SHP77 treated with DMSO at 0.1 percent for 48 hours (cell line): ENCODE data around the gene SLC23A2.
"Not testable (repeated sequence)": the region's sequence is repeated elsewhere in the genome, so short reads cannot be mapped to it uniquely, and the experiment has no call there.

Source experiments
- DNase-seq: peaks from one replicate; lab custom pipeline; 2025; lab: John Stamatoyannopoulos, UW

The SLC23A2 gene

DNA sequence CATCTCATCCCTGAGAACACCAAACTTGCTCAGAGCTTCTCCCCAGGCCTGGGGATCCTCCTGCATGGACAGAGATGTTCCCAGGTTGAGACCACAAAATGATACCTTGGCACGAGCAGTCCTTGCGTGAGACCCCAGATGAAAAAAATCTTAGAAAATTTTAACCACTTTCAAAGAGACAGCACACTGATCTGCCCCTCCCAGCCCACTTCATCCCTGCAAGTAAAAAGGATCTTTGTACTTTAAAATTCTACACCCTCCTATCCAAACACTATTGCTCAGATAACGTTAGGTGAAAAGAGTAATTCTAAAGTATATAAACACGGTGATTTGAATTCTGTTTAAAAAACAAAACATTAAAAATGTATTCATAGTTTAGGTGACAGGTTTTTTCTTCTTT, 98.5 kb downstream of the SLC23A2 start:
- no peak for DNase-seq

DNA sequence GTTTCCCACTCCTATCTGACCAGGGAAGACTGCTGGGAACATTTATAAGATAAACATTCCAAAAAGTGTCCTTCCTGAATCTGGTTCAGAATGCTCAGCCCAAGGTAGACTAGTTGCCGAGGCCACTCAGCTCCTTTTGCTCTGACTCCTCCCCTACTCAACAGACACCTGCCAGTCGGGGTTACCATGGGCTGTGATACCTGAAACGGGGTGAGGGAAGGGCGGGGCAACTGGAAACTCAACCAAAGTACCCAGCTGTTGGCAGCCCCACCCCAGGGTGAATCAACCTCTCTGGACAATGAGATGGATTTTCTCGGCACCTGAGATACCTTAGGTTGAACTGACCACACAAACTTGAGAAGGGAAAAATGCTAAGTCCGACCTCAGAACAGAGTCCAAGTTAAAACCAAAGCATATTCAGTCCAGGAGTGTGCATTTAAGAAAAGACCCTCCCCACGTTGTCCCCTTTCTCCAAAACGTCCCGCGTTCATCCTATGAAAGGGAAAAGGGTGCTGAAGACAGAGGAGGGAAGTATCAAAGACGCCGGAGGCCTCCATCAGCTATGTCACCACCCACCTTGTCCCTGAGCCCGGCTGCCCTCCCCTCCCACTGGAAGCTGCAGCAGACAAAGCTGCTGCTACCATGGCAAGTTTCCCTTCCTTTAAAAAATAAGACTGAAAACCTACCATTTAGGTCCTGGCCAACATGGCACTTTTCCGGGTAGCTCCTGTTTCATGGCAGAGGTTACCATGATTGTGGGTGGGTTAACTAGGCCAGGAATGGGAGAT, 100.1 kb downstream of the SLC23A2 start:
- no peak for DNase-seq

DNA sequence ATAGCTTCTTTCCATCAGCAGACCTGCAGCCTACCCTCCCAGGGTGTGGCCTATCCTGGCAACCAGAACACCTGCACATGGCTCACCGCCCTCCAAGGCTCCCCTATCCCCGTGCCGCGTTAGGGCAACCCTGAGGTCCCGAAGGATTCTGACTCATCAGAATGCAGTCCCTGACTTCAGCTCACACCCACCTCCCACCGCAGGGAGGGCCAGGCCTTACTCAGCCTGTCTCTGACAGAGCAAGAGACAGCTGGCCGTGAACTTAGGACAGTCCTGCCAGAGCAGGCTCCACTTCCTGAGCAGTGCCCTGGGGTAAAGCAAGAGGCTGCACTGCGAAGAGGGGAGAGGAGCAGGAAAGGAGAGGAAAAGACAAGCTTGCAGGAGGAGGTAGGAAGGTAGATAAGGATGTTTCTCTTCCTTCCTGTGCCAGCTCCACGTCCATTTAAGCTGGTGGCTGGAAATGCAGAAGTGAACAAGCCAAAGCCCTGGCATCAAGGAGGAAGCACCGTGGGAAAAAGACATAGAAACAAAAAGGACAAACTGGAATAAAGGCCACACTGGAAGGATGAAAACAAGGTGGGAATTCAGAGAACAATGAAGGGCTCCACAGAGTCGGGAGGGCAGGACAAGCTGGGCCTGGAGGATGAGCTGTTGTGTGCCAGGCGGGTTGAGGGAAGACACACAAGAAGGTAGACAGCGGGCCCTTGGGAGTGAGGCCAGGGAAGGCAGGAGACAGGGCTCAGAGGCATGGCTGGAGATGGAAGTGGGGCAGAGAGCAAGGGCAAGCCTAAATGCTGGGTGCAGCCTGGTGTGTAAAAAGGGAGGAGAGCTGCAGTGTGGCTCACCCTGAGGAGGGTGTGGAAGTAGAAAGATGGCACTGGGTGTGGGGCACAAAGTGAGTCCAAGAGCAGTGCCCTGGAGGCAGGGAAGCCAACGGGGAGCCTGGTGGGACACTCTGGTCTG, 102.7 kb downstream of the SLC23A2 start:
- DNase-seq, result no peak

GRCh38 chr20:4897600-4897999, 103.7 kb downstream of the SLC23A2 start:
- no peak for DNase-seq

DNA sequence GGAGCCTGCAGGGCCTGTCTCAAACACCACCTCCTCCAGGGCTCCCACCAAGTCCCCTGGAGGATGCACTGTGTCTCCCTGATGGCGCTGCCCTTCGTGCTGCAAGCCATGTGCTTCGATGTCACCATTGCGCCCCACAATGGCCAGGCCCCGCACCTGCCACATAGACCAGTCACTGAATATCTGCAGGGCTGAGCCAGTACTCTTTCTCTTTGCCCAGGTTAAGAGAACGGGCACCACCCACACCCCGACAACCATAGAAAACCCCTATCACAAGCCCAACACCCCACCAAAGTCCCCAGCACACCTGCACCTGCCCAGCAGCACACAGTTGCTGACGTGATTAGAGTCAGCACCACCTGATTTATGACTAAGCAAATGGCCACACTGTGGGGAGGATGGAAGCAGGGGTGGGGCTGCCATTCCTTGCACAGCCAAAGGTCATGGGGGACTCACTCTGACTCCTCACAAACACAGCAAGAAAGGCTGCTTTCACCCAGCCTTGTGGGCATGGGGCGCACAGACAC, 104.3 kb downstream of the SLC23A2 start:
- DNase-seq, result peak; percentile 39

DNA sequence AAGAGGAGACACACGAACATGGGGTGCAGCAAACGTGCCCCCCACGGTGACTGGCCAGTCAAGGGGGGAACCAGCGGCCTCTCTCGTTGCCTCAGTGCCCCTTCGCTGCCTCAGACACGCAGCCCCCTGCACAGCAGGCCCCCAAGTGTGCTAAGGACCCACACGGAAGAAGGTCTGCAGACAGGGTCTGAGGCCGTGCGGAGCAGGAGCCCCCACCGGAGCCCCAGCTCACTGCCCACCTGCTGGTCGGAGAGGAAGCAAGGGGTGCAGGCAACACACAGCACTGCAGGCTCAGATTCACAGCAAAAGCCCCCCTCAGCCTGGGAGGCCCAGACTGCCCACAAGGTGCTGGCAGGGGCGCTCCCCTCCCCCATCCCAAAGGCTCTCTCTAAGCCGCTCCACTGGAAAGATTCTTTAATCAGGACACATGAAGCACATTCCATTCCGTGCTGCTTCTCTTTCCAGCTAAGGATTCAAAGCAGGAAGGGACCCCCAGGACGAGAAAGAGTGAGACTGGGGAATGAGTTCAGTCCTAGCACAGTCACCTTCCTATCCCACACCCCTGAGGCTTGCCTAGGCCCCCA, 105.1 kb downstream of the SLC23A2 start:
- DNase-seq, result no peak

DNA sequence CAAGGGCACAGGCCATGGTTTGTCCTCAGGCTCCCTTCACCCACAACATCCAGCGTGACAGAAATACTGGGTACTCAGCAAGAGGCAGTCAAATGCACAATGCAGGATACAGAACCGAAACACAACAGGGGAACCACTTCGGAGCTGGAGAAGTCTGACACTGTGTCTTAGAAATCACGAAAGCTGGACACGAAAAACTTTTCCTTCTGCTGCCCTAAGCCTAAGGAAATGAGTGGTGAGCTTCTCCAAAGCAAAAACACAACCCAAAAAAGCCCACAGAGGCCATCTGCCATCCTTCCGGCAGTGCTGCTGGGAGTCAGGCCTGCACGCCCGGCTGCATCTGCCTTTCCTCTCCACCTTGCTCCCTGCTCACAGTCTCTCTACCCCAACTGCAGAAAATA, 106.3 kb downstream of the SLC23A2 start:
- DNase-seq, result no peak

DNA sequence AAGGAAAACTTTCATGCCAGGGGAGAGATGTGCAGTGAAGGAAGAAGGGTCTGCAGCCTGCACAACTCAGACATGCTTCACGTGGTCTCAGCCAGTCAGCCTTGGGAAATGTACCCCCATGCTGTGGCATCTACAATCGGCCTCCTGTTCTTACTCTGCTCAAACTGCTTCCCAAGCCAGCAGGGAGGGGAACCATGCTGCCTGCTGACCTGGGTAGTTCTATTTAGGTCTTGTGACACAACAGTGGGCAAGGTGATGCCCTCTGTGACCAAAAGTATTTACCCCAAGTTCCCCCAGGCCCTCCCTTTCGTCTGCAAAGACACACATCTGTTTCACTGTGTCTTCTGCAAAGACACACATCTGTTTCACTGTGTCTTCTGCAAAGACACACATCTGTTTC, 106.9 kb downstream of the SLC23A2 start:
- DNase-seq, result no peak

DNA sequence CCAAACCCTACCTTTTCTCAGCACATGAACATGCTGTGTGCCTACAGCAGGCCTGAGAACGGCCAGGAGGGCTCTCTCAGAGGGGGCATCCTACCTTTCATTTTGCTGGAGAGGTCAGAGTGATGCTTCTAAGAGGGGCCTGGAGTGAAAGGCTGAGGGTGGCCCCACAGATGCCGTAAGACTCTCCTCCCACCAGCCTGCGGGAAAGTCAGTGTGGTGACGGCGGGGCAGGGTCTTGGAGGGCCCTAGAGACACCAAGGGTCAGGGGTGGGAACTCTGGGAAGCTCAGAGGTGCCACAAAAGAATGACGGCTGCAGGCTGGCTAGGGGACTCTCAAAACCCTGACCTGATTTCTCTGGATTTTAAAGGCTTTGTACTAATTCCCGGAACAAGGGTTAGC, 107.6 kb downstream of the SLC23A2 start:
- DNase-seq, result no peak

DNA sequence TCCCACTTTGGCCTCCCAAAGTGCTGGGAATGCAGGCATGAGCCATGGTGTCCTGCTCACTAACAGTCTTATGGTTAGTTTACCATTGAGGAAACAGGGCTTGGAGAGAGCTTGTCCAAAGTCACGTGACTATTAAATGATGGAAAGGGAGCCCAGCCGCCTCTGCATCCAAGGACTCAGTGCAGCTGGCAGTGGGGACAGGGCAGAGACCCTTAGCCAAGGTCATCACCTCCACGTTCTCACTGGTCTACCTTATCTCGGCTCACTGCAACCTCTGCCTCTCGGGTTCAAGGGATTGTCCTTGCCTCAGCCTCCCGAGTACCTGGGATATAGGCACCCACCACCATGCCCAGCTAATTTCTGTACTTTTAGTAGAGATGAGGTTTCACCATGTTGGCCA, 109.3 kb downstream of the SLC23A2 start:
- DNase-seq, result no peak

- DNase-seq, result no peak
Observed at GRCh38 chr20:4891190-4891763, 110.0 kb downstream of the SLC23A2 start.

DNA sequence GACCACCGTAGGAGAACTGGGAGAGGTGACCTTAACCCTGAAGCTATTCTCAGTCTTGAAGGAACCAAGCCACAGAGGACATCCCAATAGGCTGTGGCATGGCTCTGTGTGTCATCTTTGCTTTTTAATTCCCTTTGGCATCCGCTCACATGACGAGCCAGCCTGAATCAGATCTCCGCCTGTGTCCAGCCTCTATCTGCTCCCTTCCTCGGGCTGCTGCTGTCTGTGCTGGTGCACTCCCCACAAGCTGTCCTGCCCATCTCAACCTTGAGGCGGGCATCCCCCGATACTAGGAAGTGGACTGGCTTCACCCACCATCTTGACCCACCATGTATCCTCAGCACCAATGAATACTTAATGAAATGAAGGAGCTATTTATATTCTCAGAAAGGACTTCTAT, 111.9 kb downstream of the SLC23A2 start:
- no peak for DNase-seq

GRCh38 chr20:4887586-4887985, 113.7 kb downstream of the SLC23A2 start:
- DNase-seq, result no peak

DNA sequence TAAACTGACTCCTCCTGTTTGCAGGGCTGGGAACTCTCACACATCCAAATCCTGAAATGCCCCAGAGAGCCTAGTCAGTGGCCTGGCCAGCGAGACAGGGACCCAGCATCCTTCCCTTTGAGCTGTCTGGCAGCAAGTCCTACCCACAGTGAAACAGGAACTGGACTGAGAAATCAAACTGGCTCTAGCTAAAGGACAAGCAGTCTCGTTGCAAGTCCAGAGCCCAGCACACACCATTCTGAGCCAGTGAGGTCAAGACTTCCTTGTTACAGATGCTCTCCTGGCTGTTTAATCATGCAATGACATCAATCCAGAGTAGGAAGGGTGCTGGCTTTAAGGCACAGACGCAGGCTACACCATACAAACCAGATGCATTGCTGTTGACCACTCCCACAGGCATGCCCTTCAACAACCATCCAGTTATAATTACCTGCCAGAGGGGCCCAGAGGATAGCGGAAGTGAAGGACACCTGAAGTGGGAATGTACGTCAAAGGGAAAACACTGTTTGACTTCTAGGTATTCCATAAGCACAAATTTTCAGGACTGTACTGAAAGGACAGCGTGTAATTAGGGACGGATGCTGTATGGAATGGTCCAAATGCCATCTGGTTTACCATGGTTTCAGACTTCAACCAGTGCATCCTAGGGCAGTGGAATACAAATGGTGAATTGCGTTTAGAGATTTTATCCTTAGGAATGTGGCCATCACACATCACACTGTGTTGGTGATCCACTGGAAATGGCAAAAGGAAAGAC, 114.4 kb downstream of the SLC23A2 start:
- no peak for DNase-seq

- DNase-seq, result no peak
Observed at GRCh38 chr20:4885877-4886276, 115.4 kb downstream of the SLC23A2 start.

- no peak for DNase-seq
Observed at GRCh38 chr20:4883546-4883945, 117.8 kb downstream of the SLC23A2 start.

DNA sequence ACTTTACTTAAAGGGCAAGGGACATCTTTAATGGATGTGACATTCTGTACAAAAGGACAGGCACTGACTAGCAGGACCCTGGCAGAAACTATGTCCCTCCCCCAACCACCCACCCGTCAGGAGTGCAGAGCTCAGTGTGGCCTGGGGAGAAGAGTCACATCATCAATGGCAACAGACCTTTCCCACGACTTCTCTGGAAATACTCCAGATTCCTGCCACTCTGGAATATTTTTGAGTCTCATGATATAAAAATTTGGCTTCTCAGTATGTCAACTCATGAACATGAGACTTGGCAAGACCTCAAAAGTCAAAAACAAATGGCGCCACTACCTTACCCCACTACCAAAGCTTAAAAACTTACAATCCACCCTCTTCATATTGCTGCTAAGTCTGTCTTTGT, 118.3 kb downstream of the SLC23A2 start:
- DNase-seq, result no peak

DNA sequence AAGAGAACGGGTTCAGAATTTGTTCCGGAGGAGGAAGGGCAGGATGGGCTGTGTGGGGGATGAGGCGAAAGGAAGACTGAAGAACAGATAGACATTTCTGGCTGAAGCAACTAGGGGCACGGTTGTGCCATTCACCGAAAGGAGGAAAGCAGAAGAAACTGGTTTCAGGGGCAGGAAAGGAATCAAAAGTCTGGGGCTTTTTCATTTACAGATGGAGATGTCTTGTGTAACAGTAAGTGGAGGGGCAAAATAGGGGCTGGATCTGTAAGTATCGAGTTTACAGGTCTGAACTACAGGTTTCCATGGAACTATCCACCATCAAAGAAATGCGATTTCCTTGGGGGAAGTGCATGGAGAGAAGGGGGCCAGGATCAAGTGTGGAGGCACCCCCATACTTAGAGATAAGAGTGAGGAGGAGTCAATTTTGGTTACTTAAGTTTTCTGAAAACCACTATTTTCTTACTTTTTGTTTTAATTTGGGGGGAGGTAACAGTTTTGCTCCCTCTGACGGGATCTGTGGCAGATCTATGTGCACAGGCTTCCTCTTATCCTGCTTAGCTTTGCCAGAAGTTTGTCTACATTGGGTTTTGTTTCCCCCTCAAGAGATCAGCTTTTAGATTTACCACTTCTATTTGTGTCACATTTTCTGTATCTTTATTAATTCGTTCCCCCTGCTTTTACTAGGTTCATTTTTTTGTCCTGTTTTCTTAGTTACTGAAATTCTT, 120.1 kb downstream of the SLC23A2 start:
- DNase-seq, result no peak

DNA sequence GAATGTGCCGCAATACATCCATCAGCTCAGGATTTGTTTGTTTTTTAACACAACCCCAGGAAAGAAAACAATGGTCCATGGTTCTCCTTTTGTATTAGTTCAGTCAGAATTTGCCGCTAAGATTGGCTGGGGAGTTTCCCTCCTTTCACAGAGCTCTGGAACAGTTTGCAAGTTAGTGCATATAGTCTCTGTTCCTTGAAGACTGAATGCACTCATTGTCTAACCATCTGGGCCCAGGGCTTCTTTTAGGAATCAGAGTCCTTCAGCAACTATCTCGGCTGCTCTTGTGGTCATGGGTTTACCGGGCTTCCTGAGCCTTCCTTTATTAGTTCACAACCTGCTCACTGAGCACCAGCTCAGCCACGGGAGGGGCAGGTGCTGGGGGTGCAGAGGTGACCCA, 121.3 kb downstream of the SLC23A2 start:
- no peak for DNase-seq

DNA sequence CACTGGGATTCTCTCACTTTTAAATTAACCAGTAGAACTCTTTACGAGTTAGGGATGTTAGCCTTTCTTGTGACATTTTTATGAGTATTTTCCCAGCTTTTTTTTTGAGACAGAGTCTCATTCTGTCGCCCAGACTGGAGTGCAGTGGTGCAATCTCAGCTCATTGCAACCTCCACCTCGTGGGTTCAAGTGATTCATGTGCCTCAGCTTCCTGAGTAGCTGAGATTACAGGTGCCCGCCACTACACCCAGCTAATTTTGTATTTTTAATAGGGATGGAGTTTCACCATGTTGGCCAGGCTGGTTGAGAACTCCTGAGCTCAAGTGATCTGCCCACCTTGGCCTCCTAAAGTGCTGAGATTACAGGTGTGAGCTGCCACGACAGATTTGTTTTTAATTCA, 123.2 kb downstream of the SLC23A2 start:
- not testable (repeated sequence) for DNase-seq

GRCh38 chr20:4876731-4877130, 124.6 kb downstream of the SLC23A2 start:
- DNase-seq, result no peak
